ENCODE data around the gene TGDS.

TGDS gene

DNA sequence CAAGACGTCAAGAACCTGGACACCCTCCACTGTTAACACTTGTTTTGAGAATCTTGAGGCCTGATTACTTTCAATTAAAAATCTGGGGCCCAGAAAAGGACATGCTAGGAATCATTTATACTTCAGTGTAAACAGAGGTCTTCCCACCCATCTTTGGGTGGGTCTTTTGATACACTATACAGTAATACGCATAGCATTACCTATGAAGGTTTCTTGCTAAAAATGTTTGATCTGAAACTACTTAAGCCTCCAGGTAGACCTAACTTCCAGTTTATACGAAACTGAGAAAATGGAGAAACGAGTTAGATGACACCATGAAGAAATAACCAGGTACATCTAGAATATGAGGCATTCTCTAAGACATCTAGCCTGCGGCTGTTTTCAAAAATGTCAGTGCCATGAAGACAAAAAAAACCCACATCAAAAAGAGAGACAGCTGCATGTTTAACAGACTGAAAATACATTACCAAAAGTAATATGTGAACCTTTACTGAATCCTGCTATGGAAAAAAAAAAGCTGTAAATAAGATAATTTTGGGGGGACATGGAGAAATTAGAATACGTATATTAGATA is 36.6 kb downstream of the TGDS start:
- no peak overlapping the region for H3K27ac ChIP-seq
- no peak for TF ChIP-seq ZFX (IDR thresholded peaks at IDR 0.05)
- TF ChIP-seq CTCF (conservative IDR thresholded peaks at IDR 0.05): no peak

DNA sequence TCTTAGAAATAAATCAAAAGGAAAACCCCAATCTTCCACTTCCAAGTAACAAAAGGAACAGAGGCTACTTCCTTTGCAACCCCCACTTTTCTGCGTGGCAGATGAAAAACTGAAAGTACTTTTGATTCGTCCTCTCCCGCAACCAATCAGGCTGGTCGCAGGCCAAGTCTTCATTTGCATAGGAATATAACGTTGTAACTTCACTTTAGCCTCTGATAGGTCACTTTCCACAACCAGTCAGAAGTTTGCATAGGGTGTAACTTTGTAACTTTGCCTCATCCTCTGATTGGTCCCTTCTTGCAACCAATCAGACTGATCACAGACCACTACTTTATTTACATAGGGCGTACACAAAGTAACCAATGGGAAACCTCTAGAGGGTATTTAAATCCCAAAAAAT is 37.2 kb downstream of the TGDS start:
- TF ChIP-seq ZFX (IDR thresholded peaks at IDR 0.05) (no peak), CTCF (conservative IDR thresholded peaks at IDR 0.05) (no peak)
- no peak overlapping the region for H3K27ac ChIP-seq

DNA sequence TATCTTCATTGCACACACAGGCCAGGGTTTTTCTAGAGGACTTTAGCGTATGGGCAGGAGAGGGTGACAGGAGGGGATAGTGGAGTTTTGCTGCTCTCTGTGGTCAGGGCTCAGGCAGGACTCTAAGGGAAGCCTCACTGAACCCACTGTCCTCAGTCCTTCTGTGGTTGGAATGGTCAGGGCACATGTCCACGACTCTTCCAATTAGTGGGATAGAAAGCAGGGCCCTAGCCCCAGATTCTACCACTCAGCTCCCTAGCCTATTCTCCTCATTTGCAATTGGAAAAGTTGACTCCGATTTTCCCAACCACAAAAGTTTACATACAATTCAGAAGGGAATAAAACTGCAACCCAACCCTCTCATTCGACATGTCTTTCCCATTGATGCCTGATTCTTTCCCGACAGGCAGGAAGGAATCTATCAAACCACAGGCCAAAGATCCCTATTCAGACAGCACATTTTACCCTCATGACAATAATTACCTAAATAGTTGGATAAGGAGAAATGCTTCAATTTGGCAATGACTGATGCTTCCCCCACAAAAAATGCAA is 38.2 kb downstream of the TGDS start:
- TF ChIP-seq CTCF (conservative IDR thresholded peaks at IDR 0.05): no peak
- H3K27ac ChIP-seq: no peak overlapping the region

DNA sequence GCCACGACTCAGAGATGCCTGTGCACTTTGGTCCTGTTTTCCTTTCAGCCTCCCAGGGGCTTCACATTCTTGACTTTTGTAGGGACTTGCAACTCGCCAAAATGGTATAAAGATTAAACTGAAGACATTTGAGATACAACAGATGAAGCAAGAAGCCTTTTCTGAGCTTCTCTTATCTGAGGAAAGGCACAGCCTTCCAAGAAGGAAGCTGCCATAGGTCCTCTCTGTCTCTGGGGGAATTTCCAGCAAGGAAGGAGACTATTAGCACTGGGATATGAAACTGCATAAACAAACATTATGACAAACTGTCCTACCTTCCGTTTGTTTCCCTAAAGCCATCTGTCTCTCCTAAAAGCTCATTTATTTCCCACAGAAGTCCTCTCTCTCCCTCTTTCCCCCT is 39.3 kb downstream of the TGDS start:
- TF ChIP-seq ZFX (IDR thresholded peaks at IDR 0.05) (no peak), CTCF (conservative IDR thresholded peaks at IDR 0.05) (no peak)
- H3K27ac ChIP-seq: no peak overlapping the region

DNA sequence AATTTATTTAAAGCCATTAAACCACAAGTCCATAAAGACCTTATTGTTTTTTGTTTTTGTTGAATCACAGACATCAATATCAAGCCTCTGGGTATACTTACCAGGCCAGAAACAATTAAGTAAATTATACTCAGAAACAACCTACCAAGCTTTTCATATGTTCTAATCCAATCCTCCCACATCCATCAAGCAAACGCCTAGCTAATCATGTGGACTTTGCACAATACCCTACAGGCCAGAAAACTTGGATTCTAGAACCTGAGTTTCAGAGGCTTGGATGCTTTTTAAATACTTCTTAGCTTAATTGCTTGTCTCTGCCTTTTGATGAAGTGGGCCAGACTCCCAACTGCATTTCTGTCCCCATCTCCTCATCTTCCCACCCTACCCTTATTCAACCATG is 39.9 kb downstream of the TGDS start:
- no peak for TF ChIP-seq CTCF (conservative IDR thresholded peaks at IDR 0.05)
- TF ChIP-seq ZFX (IDR thresholded peaks at IDR 0.05): no peak
- H3K27ac ChIP-seq: no peak overlapping the region

DNA sequence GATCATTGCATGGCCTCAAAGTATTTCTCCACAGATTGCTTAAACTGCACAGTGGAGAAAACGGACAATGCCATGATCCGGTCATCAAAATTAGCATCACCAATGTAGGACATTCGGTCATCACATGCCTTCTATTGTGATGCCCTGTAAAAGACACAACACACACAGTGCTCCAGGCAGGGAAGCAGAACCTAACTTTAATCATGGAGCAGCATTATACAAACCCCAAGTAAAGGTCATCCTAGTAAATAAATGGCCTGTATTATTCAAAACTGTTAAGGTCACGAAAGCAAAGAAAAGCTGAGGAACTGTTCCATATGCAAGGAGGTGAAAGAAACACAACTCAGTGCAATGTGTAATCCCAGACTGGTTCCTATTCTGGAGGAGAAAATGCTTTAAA is 42.2 kb downstream of the TGDS start:
- TF ChIP-seq CTCF (conservative IDR thresholded peaks at IDR 0.05) (no peak), ZFX (IDR thresholded peaks at IDR 0.05) (no peak)

GRCh38 chr13:94552095-94552494 is 43.9 kb downstream of the TGDS start:
- TF ChIP-seq ZFX (IDR thresholded peaks at IDR 0.05): no peak
- no peak for TF ChIP-seq CTCF (conservative IDR thresholded peaks at IDR 0.05)
- H3K27ac ChIP-seq: no peak overlapping the region

More for the DNA sequence above, 42.2 kb downstream of the TGDS start:
- no peak overlapping the region for H3K27ac ChIP-seq

Data from C4-2B (cell line).